Measurements from ENCODE around the gene ADAMTS10. TPM values are rescaled to one million over a fixed set of nuclear protein-coding genes. Genes with fewer than 3 reads are reported as not detected.
"Not testable (repeated sequence)": the region's sequence is repeated elsewhere in the genome, so short reads cannot be mapped to it uniquely, and the experiment has no call there.

ADAMTS10 gene
- total RNA-seq, 4 donors from 2014 or later, result 15.7 to 45.3 (median 22.8) TPM

DNA sequence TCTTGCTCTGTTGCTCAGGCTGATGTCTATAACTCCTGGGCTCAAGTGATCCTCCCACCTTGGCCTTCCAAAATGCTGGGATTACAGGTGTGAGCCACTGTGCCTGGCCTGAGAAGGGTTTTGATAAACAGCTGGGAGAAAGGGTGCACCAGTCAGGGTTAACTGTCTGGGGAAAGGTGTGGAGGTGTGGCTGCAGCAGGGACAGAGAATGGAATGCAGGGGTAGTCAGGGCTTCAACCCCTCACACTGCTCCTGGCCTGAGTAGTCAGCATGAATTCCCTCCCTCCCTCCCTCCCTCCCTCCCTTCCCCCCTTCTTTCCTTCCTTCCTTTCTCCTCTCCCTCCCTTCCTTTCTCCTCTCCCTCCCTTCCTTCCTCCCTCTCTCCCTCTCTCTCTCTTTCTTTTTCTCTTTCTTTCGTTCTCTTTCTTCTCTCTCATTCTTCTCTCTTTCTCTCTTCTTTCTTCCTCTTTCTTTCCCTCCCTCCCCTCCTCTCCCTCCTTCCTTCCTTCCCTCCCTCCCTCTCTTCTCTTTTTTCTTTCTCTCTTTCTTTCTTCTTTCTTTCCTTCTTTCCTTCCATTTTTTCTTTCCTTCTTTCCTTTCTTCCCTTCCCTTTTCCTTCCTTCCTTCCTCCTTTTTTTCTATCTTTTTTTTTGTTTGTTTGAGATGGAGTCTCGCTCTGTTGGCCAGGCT lies 49.3 kb downstream of the ADAMTS10 start:
- no peaks in the 10 kb centered on the region for H3K4me1 ChIP-seq
- H3K36me3 ChIP-seq, result no peaks in the 10 kb centered on the region
- no peaks in the 10 kb centered on the region for H3K27me3 ChIP-seq
- no peak for ATAC-seq
- TF ChIP-seq POLR2A (IDR thresholded peaks at IDR 0.05) (no peak), CTCF (IDR thresholded peaks at IDR 0.05) (no peak), POLR2AphosphoS5 (IDR thresholded peaks at IDR 0.05) (no peak), EP300 (IDR thresholded peaks at IDR 0.05) (no peak)
- 71 to 77% methylated on average over 2 of the region's 2 CpGs for WGBS, 2 donors (ENCODE audit: low coverage in 1 of 2)
- H3K9me3 ChIP-seq, result no peaks in the 10 kb centered on the region
- H3K27ac ChIP-seq, result no peak overlapping the region
- H3K4me3 ChIP-seq, result no peak overlapping the region

DNA sequence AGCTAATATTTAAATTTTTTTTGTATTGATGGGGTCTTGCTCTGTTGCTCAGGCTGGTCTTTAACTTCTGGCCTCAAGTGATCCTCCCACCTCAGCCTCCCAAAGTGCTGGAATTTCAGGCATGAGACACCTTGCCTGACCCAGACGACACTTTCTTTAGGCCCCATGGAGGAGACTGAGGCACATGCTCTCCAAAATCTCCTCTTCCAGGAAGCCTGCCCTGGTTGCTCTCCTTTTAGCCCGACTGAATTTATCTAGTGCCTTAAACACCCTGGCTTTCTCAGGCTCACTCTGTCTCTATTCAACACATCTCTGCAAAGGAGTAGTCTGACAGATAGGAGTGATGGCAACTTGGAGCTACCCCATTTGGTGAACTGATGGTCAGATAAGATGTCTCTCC lies 52.2 kb downstream of the ADAMTS10 start:
- H3K27me3 ChIP-seq, result no peaks in the 10 kb centered on the region
- H3K27ac ChIP-seq, result no peak overlapping the region
- no peak for ATAC-seq
- WGBS, 2 donors (ENCODE audit: low coverage in 1 of 2), result 46% methylated on average over 2 of the region's 2 CpGs; no CpG with 5 or more reads in 1 of the 2 donors
- no peaks in the 10 kb centered on the region for H3K4me1 ChIP-seq
- no peak for TF ChIP-seq POLR2AphosphoS5 (IDR thresholded peaks at IDR 0.05)
- TF ChIP-seq POLR2A (IDR thresholded peaks at IDR 0.05), result no peak
- TF ChIP-seq EP300 (IDR thresholded peaks at IDR 0.05), result no peak
- no peak overlapping the region for H3K4me3 ChIP-seq
- no peaks in the 10 kb centered on the region for H3K36me3 ChIP-seq
- no peaks in the 10 kb centered on the region for H3K9me3 ChIP-seq

DNA sequence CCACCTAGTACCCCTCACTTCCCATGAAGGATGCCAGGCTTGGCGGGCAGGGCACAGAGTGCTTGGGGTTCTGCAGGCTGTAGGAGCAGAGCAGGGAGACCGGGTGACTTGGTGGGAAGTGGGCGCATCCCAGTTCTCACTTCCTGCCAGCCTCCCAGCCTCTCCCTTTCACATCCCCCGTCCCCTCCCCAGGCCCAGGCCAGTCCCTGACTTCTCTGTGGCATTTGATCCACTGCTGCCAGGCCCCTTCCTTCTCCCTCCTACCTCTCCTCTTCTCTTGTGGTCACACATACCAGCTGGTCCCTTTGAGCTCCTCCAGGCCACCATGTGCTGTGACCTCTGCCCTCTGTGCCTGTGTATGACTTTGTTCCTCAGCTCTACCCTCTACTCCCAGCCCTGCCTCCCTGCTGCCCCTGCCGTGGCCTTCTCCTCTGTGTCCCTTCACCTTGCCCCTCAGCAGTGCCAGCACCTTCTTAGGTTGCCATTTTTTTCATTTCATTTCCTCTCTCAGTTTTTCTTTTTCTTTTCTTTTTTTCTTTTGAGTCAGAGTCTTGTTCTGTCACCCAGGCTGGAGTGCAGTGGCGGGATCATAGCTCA lies 52.8 kb downstream of the ADAMTS10 start:
- TF ChIP-seq POLR2AphosphoS5 (IDR thresholded peaks at IDR 0.05) (no peak), EP300 (IDR thresholded peaks at IDR 0.05) (no peak), CTCF (IDR thresholded peaks at IDR 0.05) (no peak), POLR2A (IDR thresholded peaks at IDR 0.05) (no peak)
- no peak overlapping the region for H3K27ac ChIP-seq
- no peak overlapping the region for H3K4me3 ChIP-seq
- no peak for ATAC-seq
- no peaks in the 10 kb centered on the region for H3K9me3 ChIP-seq
- WGBS, 2 donors (ENCODE audit: low coverage in 1 of 2), result 70 to 72% methylated on average over 2 to 5 of the region's 6 CpGs
- H3K27me3 ChIP-seq, result no peaks in the 10 kb centered on the region
- no peaks in the 10 kb centered on the region for H3K4me1 ChIP-seq
- no peaks in the 10 kb centered on the region for H3K36me3 ChIP-seq

DNA sequence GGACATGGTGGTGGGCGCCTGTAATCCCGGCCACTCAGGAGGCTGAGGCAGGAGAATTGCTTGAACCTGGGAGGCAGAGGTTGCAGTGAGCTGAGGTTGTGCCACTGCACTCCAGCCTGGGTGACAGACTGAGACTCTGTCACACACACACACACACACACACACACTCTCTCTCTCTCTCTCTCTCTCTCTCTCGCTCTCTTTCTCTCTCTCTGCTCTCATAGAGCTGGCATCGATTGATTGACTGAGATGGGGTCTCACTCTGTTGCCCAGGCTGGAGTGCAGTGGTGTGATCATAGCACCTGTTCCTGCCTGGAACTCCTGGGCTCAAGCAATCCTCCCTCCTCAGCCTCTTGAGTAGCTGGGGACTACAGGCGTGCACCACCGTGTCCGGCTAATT lies 56.8 kb downstream of the ADAMTS10 start:
- not testable (repeated sequence) for H3K27me3 ChIP-seq, H3K4me3 ChIP-seq, ATAC-seq, H3K27ac ChIP-seq, H3K4me1 ChIP-seq, H3K9me3 ChIP-seq
- H3K36me3 ChIP-seq, result peaks cover 0 to 13% of the 10 kb centered on the region in 2 donors
- WGBS, 2 donors (ENCODE audit: low coverage in 1 of 2), result 100% methylated on average over 2 of the region's 7 CpGs; no CpG with 5 or more reads in 1 of the 2 donors

- ATAC-seq, result no peak
Observed at GRCh38 chr19:8552810-8553209, 57.7 kb downstream of the ADAMTS10 start.

GRCh38 chr19:8550070-8550469 lies 60.4 kb downstream of the ADAMTS10 start:
- H3K36me3 ChIP-seq, result peaks cover 0 to 47% of the 10 kb centered on the region in 2 donors

More at GRCh38 chr19:8552810-8553209, 57.7 kb downstream of the ADAMTS10 start:
- H3K4me3 ChIP-seq, result no peak overlapping the region
- TF ChIP-seq POLR2A (IDR thresholded peaks at IDR 0.05), result no peak
- TF ChIP-seq EP300 (IDR thresholded peaks at IDR 0.05), result no peak
- H3K9me3 ChIP-seq, result no peaks in the 10 kb centered on the region
- H3K27ac ChIP-seq, result no peak overlapping the region
- no peaks in the 10 kb centered on the region for H3K4me1 ChIP-seq
- H3K36me3 ChIP-seq, result peaks cover 0 to 21% of the 10 kb centered on the region in 2 donors
- WGBS, 2 donors (ENCODE audit: low coverage in 1 of 2), result 75 to 97% methylated on average over 5 to 6 of the region's 10 CpGs
- H3K27me3 ChIP-seq, result no peaks in the 10 kb centered on the region

More at GRCh38 chr19:8550070-8550469, 60.4 kb downstream of the ADAMTS10 start:
- Histone ChIP-seq H3K4me1 (no peaks in the 10 kb centered on the region), H3K27ac (no peak overlapping the region), H3K4me3 (no peak overlapping the region), H3K27me3 (no peaks in the 10 kb centered on the region), H3K9me3 (no peaks in the 10 kb centered on the region)
- 81% methylated on average over 6 of the region's 15 CpGs; no CpG with 5 or more reads in 1 of the 2 donors for WGBS, 2 donors (ENCODE audit: low coverage in 1 of 2)
- TF ChIP-seq EP300 (IDR thresholded peaks at IDR 0.05) (no peak), CTCF (IDR thresholded peaks at IDR 0.05) (no peak), POLR2A (IDR thresholded peaks at IDR 0.05) (no peak), POLR2AphosphoS5 (IDR thresholded peaks at IDR 0.05) (no peak)
- ATAC-seq, result no peak
